ENCODE data around the gene ANXA2R.
"Not testable (repeated sequence)": the region's sequence is repeated elsewhere in the genome, so short reads cannot be mapped to it uniquely, and the experiment has no call there.

The ANXA2R gene

DNA sequence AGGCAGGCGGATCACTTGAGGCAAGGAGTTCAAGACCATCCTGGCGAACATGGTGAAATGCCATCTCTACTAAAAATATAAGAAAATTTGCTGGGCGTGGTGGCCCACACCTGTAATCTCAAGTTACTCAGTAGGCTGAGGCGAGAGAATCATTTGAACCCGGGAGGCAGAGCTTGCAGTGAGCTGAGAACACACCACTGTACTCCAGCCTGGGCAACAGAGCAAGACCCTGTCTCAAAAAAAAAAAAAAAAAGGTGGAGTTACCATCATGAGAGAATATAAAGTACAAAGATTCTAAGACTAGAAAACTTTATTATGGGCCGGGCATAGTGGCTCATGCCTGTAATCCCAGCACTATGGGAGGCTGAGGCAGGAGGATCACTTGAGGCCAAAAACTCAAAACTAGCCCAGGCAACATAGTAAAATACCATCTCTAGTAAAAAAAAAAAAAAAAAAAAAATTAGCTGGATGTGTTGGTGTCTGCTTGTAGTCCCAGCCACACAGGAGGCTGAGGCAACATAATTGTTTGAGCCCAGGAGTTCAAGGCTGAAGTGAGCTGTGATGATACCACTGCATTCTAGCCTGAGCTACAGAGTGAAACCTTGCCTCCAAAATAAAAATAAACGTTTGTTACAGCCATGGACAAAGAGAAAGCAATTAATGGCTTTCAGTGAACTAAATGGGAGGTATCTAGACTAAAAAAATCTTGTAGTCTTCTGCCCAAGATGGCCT lies 12.9 kb downstream of the ANXA2R start:
- no peak for DNase-seq

DNA sequence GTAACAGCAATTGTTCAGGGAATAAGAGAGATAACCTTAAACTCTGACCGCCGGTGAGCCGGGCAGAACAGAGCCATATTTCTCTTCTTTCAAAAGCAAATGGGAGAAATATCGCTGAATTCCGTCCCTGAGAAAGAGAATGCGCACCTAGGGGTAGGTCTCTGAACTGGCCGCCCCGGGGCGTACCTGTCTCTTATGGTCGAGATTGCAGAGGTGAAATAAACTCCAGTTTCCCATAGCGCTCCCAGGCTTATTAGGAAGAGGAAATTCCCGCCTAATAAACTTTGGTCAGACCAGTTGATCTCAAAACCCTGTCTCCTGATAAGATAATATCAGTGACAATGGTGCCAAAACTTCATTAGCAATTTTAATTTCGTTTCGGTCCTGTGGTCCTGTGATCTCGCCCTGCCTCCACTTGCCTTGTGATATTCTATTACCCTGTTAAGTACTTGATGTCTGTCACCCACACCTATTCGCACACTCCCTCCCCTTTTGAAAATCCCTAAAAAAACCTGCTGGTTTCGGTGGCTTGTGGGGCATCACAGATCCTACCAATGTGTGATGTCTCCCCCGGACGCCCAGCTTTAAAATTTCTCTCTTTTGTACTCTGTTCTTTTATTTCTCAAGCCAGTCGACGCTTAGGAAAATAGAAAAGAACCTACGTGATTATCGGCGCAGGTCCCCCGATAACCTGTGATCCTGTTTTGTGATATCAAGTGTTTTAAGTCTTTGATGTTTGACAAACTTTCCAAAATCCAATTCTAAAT lies 14.8 kb downstream of the ANXA2R start:
- not testable (repeated sequence) for DNase-seq

DNA sequence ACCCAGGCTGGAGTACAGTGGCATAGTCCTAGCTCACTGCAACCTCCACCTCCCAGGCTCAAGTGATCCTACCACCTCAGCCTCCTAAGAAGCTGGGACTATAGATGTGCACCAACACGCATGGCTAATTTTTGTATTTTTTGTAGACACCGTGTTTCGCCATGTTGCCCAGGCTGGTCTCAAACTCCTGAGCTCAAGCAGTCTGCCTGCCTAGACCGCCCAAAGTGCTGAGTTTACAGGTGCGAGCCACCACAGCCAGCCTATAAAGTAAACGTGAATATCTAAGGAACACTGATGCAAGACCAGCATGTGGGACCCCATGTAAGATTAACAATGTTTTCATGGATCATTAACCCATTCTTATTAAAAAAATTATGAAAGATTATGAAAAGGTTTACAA lies 15.9 kb downstream of the ANXA2R start:
- DNase-seq: no peak

DNA sequence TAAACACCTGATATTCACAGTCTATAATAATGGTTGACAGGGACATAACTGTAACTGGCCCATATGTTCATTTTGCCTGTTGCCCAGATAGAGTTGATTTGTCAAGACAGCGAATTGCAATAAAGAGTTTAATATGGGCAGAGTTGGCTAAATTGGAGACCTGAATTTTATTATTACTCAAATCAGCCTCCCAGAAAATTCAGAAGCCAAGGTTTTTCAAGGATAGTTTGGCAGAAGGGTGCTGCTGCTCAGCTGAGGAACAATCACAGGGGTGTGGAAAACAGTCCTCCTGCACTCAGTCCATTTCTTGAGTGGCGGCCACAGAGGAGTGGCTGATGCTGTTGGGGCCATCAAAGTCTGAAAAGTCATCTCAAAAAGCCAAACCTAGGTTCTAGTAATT lies 19.0 kb downstream of the ANXA2R start:
- no peak for DNase-seq

DNA sequence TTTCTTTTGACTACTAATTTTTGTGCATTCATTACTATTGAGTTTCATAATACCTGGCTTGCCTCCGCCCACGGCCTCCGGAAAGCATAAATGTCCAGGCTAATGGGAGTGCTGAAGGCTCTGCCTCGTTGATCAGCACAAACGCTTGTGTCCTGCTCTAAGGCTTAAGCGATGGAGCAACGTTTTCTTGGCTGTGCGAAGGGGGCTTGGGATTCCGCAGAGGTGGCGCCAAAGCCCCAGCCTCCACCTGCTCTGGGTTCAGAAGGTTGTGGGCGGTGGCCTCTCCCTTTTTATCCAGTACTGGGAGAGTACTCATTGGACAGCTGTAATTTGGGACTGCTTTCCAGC lies 19.7 kb downstream of the ANXA2R start:
- peak; percentile 69 for DNase-seq

DNA sequence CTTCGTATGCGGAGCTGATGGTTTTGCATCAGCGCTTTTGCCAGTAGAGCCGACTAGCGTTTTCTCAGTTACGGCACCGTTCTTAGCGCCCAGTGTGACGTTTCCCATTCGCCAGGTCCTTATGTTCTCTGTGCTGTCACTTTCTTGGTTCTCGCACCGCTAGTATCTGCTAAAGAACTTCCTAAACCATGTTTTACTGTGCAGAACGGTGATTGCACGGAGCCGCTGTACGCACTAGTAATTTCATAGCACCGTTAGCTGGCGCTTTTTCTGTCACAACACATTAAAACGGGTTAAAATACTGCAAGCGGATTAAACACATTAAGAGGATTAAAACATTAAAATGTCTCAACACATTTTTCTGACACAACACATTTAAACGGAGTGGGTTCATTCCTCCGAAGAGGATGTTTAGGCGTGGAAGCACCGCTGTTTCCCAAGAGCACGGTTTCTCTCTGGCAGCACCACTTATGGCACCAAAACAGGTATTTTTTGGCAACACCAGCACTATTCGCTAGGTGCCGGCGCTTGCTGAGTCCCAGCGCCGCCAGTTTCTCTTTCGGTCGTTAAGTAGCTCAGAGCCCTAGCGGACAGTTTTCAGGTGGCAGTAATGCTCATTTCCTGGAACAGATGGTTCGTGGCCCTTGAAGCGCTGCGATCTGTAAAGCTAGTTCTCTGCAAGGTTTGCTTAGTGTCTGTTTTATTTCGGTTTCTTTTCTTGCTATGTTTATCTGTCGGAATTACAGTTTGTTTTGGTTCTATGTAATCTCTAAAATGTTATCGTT lies 20.3 kb downstream of the ANXA2R start:
- DNase-seq: peak; percentile 97

DNA sequence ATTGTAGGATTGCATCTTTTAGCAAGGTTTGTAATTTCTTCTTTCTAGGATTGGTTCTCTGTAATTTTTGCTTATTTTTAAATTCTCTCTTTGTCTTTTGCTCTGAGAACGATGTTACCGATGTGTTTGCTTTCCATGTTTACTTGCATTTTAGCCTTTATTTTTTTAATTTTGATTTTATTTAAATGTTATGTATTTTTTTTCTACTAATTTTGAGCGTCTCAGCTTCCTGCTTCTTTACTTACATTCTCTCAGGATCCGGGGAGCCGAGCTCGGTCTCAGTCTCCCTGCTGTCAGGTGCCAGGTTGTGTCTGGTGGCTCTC lies 20.9 kb downstream of the ANXA2R start:
- no peak for DNase-seq

DNA sequence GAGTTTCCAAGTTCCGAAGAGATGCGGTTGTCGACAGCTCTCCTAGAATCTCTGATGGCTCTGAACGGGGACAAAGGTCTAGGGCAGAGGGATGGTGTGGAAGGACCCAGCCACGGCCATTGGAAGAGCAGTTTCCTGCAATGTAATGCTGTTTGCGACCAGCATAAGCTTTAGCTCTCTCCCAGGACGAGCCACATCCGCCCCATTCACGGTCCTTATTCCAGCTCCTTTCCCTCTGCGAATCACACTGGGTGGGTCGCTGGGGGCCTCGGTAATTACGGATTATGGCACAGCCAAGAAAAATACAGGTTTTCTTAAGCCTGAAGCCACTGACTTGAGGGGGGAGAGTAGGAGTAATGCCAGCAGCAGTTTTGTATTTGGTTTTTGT lies 22.7 kb downstream of the ANXA2R start:
- DNase-seq: peak; percentile 73

DNA sequence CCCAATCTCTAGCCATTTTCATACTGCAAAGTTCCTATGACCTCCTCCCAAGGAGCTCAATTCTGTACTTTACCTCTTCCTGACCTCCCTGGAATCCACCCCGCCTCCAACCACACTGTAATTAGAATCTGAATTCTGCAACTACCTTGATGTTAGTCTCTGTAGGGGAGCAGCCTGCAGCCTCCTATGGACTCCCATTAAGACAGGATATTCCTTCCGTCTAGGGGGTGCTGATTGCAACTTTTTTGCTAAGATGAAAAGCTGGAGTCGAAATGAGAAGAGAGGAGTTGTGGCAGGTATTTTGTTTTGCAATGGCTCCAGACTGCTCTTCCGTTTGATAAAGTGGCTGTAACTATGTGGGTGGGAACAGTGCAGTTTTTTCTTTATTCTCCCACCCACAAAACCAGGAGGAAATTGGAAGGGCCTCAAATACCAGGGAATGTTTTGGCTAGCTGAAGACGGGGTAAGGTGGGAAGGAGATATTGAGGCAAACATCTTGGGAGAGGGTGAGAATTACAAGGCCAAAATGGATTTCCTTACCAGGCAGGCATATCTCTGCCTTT lies 23.8 kb downstream of the ANXA2R start:
- no peak for DNase-seq

DNA sequence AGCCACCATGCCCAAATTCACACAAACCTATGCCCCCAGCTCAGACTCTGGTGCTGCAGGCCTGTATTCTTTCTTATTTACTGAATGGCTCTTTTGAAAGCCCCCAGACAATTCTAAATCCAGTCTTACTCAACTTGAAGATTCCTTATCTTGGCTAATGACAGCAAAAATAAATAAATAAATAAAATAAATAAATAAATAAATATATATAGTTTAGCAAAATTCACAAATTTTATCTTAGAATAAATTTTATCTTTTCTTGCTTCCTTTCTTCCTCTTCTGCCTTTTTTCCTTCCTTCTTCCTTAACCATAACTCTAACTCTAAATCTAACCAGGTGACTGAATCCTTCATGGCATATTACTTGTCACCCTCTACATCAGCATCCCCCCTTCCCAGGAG lies 25.6 kb downstream of the ANXA2R start:
- DNase-seq: no peak

DNA sequence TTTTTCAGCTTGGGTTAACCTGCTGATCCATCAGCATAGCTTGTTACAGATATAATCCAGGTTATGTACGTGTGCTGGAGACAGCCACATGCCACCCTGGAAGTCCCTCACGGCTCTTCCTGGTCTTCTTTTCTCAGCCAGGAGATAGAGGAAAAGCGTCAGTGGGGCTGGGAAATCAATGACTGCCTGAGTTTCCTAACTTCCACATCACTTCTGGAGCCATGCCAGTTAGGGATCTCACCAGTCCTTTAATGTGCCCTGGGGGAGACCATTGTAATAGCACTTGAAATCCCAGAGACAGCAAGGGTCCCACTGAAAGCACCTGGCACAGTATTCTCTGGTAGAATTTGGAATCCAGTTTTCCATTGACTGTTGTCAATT lies 29.2 kb downstream of the ANXA2R start:
- peak; percentile 41 for DNase-seq

DNA sequence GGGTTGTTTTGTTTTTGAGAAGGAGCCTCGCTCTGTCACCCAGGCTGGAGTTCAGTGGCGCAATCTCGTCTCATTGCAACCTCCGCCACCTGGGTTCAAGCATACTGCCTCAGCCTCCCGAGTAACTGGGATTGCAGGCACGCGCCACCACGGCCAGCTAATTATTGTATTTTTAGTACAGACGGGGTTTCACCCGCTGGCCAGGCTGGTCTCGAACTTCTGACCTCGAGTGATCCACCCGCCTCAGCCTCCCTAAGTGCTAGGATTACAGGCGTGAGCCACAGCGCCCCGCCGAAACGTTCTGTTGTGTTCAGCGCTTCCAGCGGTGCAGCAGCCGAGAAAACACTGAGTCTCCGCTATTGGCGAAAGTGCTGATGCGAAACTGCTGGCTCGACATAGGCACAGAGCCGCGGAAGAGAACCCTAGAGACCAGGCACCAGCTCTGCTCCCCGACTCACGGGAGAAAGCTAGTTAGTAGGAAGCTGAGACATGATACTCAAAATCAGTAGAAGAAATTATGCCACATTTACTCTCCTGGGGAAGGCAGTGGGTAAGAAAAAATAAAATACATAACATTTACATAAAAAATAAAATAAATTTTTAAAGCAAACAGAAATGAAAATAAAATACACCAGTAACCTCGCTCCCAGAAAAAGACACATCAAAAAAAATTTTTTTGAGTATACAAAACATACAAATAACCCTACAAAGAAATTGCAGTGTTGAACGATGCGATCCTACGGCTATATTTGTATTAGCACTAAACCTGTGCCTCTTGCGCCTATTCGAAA lies 31.6 kb downstream of the ANXA2R start:
- peak; percentile 97 for DNase-seq

DNA sequence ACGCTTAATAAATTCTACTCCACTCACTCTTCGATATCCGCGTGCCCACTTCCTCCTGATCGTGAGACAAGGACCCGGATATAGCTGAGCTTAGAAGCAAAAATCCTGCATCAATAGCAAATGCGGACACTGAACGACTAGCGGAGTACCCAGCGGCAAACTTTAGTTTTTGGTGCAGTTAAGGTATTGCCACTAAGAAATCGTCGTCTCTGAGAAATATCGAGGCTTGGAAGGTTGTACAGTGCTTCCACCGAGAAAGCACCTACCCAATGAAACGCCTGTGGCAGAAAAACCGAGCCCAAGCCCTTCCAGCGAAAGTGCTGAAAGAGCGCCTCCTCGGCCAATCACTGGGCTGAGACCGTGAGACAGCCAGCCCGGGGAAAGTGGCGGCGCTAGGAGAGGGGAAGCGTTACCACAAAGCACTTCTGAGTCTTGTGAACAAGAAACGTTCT lies 32.2 kb downstream of the ANXA2R start:
- DNase-seq: peak; percentile 95

DNA sequence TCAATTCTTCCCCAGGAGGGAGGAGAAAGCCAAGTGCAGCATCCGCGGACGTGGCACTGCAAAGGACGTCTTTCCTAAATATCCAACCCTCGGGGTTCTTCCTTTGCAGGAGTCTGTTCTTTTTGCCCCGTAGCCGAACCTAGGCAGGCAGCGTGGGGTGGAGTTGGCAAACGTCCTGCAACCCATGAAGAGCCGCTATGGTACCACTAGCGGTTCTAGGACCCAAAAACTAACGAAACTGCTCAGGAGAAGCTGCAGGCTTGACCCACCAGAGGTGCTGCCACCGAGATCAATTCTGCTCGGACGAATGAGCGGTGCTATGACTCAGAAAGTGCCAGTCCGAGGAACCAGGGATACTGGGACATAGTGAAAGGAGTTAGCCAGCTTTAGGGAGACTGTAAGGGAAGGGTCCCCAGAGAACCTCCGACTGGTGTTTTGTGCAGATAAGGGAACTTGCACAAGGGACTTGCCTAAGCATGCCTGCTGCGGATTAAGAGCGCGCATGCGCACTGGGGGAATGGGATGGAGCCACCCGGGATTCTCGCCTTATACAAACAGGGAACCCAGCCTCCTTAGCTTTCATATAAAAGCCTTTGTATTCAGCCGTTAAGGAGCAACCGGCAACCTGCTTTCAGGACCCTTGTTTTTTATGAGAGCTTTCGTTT lies 32.7 kb downstream of the ANXA2R start:
- peak; percentile 98 for DNase-seq

DNA sequence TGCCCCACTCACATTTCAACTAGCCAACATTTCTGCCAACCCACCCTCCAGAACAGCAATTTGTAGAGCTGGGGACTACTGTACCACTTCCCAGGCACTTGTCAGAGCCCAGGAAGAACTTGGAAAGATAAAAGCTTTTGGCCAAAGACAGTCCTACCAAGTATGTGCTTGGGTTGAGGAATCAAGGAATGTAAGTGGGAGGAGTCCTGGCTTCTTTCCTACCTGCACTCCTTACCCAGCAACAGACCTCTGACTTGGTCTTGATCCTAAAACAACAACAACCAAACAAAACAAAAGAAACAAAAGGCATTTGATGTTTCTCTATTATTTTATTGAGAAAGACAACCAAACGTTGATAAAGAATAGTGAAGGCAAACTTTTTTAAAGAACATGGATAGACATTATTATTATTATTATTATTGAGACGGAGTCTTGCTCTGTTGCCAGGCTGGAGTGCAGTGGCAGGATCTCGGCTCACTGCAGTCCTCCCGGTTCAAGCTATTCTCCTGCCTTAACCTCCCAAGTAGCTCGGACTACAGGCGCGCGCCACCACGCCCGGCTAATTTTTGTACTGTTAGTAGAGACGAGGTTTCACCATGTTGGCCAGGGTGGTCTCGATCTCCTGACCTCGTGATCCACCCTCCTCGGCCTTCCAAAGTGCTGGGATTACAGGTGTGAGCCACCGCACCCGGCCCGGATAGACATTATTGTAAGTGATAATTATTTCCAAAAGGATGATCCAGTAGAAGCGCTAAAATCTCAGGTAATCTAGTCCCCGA lies 33.5 kb downstream of the ANXA2R start:
- no peak for DNase-seq

DNA sequence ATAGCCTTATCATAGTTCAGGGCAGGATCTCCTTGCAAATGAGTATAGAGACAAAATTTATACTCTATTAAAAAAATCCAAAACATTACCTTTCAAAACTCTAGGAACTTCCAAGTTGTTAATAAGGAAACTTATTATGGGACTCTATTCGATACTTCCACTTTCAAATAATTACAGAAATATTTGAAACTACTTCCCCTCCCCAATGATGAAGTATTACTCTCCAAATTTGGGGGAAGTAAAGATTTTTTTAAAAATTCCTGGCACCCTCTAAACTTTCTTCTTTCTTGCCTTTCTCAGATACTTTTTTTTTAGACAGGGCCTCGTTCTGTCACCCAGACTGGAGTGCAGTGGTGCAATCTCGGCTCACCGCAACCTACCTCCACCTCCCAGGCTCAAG lies 35.1 kb downstream of the ANXA2R start:
- DNase-seq: no peak

DNA sequence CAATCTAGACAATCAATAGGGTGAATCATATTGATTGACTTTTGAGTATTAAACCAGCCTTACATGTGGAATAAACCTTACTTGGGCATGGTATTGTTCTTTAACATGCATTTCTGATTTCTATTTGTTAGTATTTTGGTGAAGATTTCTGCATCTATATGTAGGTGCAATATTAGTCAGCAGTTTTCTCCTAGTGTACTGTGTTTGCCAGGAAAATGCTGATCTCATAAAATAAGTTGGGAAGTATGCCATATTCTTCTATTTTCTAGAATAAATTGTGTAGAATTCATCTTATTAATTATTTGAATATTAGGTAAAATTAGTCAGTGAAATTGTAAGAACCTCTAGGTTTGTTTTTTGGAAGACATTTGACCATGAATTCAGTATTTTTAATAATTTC lies 38.4 kb downstream of the ANXA2R start:
- DNase-seq: no peak

DNA sequence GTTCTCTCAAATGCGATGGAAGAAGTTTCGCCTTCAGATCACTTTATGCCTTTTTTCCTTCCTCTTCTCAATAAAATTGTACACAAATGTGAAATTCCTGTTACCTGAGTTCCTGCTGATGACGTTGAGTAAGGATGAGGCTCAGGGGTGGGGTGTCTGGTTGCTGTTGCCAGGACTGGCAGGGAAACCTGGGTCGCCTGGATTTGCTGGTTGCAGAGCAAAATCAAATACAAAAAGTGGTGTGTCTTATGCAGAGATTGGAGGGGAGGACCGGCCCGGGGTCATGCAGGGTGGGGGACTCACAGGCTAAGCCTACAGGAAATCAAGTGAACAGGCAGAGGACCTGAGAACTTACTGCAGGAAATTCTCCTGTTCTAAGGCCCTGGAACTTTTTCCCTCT lies 39.2 kb downstream of the ANXA2R start:
- no peak for DNase-seq

DNA sequence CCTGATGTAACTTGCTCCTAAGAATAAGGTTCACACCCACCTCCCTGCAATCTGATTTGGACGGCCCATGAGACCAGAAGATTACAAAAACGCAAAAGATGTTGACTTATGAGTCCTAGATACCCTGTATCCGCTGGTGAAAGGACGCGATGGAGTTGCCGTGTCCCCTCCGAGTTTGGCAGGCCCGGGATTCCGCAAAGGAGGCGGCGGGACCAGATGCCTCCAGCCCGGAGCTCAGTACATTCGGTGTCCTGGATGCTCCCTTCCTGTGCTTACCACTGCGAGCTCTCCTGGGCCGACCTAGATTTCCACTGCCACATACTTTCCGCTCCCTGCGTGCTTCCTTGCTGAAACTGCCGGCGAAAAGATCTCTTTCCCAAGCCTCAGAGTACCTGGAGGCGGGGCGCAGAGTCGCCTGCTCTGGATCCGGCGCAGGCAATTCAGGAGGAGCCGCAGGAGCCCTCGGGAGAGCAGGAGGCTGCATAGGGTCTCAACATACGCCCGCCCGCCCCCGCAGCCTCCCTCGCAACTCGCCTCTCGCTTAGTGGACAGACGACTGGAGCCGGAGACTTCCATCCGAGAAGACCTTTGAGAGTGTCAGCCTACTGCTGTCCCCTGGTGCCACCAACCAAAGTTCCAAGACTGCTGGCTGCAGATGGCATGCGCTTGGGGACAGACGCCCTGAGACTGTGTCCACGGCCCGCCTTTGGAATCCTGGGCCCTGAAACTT lies 39.8 kb downstream of the ANXA2R start:
- DNase-seq: peak; percentile 58

DNA sequence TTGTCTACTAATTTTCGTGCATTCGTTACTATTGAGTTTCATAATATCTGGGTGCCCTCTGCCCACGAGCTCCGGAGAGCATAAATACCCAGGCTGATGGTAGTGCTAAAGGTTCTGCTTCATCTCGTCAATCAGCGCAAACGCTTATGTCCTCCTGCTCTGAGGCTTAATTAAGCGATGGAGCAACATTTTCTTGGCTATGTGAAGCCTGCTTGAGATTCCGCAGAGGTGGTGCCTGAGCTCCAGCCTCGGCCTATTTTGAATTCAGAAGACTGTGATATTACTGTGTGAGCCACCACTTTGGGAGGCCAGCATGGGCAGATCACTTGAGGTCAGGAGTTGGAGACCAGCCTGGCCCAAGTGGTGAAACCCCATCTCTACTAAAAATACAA lies 44.8 kb downstream of the ANXA2R start:
- DNase-seq: peak; percentile 39
